Medulla oblongata (tissue), 1 donor: ENCODE measurements around the gene SGPL1.

Experiments
- DNase-seq: peaks from one replicate; pipeline ENCODE4 v3.0.0-alpha.2; 2015; ENCODE audit errors: extremely low spot score

Gene SGPL1

GRCh38 chr10:70921285-70921684, 105.5 kb downstream of the SGPL1 start:
- no peak for DNase-seq

GRCh38 chr10:70923696-70924095, 107.9 kb downstream of the SGPL1 start:
- DNase-seq: no peak

GRCh38 chr10:70925377-70926225, 109.9 kb downstream of the SGPL1 start:
- DNase-seq: peak; percentile 46

DNA sequence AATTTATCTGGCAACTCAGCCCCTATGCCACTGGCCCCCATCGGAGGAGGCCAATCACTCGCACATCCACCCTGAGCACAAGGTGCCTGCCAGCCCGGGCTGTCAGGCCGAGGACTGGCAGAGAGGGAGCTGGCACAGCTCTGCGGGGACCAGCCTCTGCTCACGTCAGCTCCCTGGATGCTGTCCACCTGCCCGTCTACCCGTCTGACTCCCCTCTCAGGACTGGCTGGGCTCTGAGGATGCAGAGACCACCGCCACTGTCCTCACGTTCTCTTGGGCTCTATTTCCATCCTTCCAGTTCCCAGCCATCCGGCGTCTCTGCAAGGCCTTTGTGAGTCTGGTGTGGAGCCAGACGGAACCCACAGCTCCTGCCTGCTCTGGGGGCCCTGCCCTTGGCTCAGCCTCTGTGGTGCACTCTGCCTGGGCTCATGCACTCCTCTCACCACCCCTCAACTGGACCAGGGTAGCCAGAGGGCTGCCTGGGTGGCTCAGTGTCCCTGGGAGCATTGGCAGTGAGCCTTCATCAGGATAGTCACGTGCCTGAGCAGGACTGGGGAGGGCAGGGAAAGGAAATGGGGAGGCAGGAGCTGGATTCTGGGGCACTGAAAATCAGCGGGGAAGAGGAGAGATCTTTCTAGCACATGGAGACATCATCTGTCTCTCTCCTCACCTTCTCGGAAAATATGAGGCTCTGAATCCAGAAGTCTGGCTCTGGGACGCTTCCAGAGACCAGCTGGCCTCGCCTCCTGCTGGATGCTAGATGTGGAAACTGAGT, 110.7 kb downstream of the SGPL1 start:
- peak; percentile 41 for DNase-seq

DNA sequence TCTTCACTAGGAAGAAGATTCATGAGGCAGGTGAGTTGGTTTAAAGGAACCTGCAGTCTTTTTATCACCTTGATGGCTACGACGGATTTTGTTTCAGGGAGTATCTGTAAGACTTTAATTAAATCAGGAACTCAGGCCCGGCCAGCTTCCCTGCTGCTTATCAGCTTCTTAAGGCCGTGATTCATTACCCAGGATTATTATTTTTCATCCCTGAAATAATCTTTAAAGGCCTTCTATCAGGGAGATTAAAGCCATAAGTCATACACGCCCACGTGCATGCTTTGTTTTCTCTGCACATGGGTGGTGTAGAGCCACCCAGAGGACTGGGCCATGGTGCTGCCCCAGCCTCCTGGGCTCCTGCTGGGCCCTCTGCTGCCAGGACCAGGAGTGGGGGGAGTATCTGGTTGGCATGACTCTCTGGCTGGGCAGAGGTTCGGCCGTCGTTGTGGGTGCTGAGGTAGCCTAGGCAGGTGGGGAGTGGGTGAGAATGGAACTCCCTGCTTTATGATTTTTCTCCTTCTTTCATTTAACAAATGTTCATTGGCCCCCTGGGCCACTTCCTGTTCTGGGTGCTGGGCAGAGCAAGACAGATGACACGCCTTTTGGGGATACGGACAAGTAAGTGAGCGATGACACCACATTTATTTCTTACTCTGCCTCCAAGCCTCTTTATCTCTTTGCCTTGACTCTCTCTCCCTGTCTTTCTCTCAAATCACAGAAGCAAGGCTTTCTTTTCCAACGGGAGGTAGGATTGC, 111.6 kb downstream of the SGPL1 start:
- DNase-seq: no peak

GRCh38 chr10:70928140-70928539, 112.4 kb downstream of the SGPL1 start:
- no peak for DNase-seq

DNA sequence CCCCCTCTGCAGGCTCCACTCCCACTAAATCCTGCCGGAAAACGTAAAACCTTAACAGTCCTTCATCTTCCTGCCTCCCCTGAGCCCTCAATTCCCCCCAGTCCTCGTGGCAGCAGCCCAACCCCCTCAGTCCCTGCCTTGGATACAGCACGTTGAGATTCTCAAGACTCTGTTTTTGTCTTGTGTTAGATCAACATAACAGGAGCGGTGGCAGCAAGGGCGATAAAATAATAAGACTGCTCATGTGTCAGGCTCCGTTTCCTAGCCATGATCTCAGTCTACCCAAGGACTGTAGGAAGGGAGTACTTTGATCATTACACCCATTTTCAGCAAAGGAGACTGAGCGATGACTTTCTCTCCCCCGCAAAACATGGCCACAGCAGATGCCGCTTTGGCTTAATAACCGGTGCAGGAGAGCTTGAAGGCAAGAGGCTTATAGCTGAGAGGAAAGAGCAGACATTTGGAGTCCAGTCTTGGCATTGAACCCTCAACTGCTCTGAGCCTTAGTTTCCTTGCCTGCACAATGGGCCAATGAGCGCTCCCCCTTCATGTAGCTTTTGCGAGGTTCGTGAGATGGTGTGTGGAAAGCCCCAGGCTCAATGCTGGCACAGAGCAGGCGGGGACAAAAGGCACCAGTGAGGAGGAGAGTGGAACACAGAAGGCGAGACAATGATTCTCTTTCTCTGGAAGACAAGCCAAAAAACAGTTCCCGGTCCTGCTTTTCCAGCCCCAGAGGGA, 114.7 kb downstream of the SGPL1 start:
- peak; percentile 27 for DNase-seq
